ENCODE results near the gene TFIP11. TPM values are rescaled to one million over a fixed set of nuclear protein-coding genes. Genes with fewer than 3 reads are reported as not detected.
A peak's percentile ranks its signal among the peaks of the same experiment; 100 is the strongest.

Gene TFIP11
- total and polyA plus RNA-seq, 10 of the 15 experiments (the other 5 are each of a cell fraction or from before 2014, with no cell fraction given): 14.2 to 43.3 (median 31.9) TPM

GRCh38 chr22:26483439-26484359 lies 28.6 kb downstream of the TFIP11 start, which contains the start of the genes HPS4 and SRRD:
Gene HPS4, minus strand, starts transcription at chr22:26483783. Its CDS starts 2,021 bp downstream, at chr22:26481762.
Gene SRRD, plus strand, starts transcription at chr22:26483877. Its CDS starts 14 bp downstream, at chr22:26483891.
- ChIA-PET SMC1A (ENCODE audit: uncharacterized antibody, unreplicated experiment) (interaction anchor here (0.6 to 2.3 kb wide), 13 partner anchors 19 to 327 kb away, joined by 3 to 15 read pairs (median 4); no protein-coding TSS in a partner anchor), POLR2A (interaction anchor here (0.5 to 3.6 kb wide), 15 partner anchors 8 to 546 kb away, joined by 3 to 18 read pairs (median 4); partner anchors contain the start of gene TFIP11), CTCF (interaction anchor here (0.8 to 7.1 kb wide), 11 partner anchors 11 to 189 kb away, joined by 3 to 47 read pairs (median 5); partner anchors contain the start of gene TFIP11), RAD21 (ENCODE audit: unreplicated experiment) (interaction anchor here (0.7 to 2.4 kb wide), 5 partner anchors 19 to 189 kb away, joined by 3 to 7 read pairs (median 4); no protein-coding TSS in a partner anchor)
- in situ Hi-C loops (cut with MboI) (no loop called here), intact Hi-C loops (cut with micrococcal nuclease; ENCODE audit: unreplicated experiment) (loop anchor here (5.0 kb wide), 1 partner anchor 51 kb away; no protein-coding TSS in a partner anchor)
- Histone ChIP-seq H3K9me3 (replicated peaks; ENCODE audit: control insufficient read depth, insufficient read depth, low read length) (no peaks in the 10 kb centered on the region), H2AFZ (ENCODE audit: control insufficient read depth, low read depth, low read length) (peak within 1 kb of the TSS; percentile 82), H3K4me1 (ENCODE audit: control insufficient read depth, insufficient read depth, low read length) (peaks cover 23% of the 10 kb centered on the region), H4K20me1 (ENCODE audit: control insufficient read depth, insufficient read depth) (no peaks in the 10 kb centered on the region), H3K9ac (ENCODE audit: control insufficient read depth, insufficient read depth, low read length) (peak within 1 kb of the TSS; percentile 85), H3K4me2 (ENCODE audit: control insufficient read depth, insufficient read depth) (peak within 1 kb of the TSS; percentile 86), H3K4me3 (peak within 1 kb of the TSS; percentile 97), H3K27me3 (replicated peaks in 1 of 2; ENCODE audit: control insufficient read depth in 2 of 2, insufficient read depth in 2 of 2, low read length in 1 of 2) (no peaks in the 10 kb centered on the region), H3K27ac (ENCODE audit: control insufficient read depth, insufficient read depth) (peak within 1 kb of the TSS; percentile 88), H3K79me2 (ENCODE audit: control insufficient read depth, insufficient read depth, low read length) (peaks cover 52% of the 10 kb centered on the region), H3K36me3 (ENCODE audit: control insufficient read depth in 2 of 2, insufficient read depth in 2 of 2, low read length in 1 of 2) (peaks cover 1 to 2% of the 10 kb centered on the region in 2 experiments; a peak in 1 of 4 replicates)
- no peak for FAIRE-seq
- WGBS (ENCODE audit: insufficient coverage, insufficient replicate concordance, low lambda C conversion rate, missing lambda C conversion rate): under 1% methylated on average over 82 of the region's 85 CpGs
- peak; percentile 79 for ATAC-seq
- no TSS peak for BruUV-seq (replicated peaks)
- peak; percentile 56 for DNase-seq (ENCODE audit: low read depth, low spot score)
- TF ChIP-seq NBN (IDR thresholded peaks at IDR 0.05): peak; percentile 84
- TF ChIP-seq MEF2B (IDR thresholded peaks at IDR 0.05; ENCODE audit: partially characterized antibody, poor library complexity, severe bottlenecking): no peak
- no peak for TF ChIP-seq E4F1 (IDR thresholded peaks at IDR 0.05; ENCODE audit: borderline replicate concordance, partially characterized antibody)
- peak; percentile 45; the same call in 1 of the 2 replicates for TF ChIP-seq EED (IDR thresholded peaks at IDR 0.05; ENCODE audit: low read depth)
- TF ChIP-seq EGR1 (IDR thresholded peaks at IDR 0.05; ENCODE audit: borderline replicate concordance in 1 of 2, low read depth in 2 of 2, low read length in 2 of 2): 0 out of 3 replicates have a peak, but pooled peaks of 1 of the 2 experiments have one; percentile 9
- peak; percentile 52; the same call in 1 of the 2 replicates for TF ChIP-seq PML (IDR thresholded peaks at IDR 0.05; ENCODE audit: low read length)
- TF ChIP-seq TCF12 (IDR thresholded peaks at IDR 0.05; ENCODE audit: low read depth, low read length): peak; percentile 82
- peak; percentile 87; the same call in 1 of the 2 replicates for TF ChIP-seq GATAD2B (conservative IDR thresholded peaks at IDR 0.05; ENCODE audit: low read depth)
- TF ChIP-seq NR2C1 (IDR thresholded peaks at IDR 0.05): peak; percentile 85
- TF ChIP-seq CHD1 (IDR thresholded peaks at IDR 0.05; ENCODE audit: low read depth, low read length): no peak
- TF ChIP-seq SP1 (IDR thresholded peaks at IDR 0.05; ENCODE audit: low read depth, low read length): peak; percentile 75
- TF ChIP-seq RELB (IDR thresholded peaks at IDR 0.05; ENCODE audit: low read depth): peak; percentile 52
- TF ChIP-seq ATF3 (IDR thresholded peaks at IDR 0.05; ENCODE audit: borderline replicate concordance, extremely low read depth, low read depth, low read length): peak; percentile 95
- TF ChIP-seq EP300 (IDR thresholded peaks at IDR 0.05; ENCODE audit: borderline replicate concordance in 1 of 2, control insufficient read depth in 1 of 2, low read depth in 2 of 2, low read length in 2 of 2): peak; percentile 12 to 19; a peak in 1 of 4 replicates
- TF ChIP-seq NFYB (IDR thresholded peaks at IDR 0.05; ENCODE audit: insufficient read depth, low read depth, low read length): no peak

Data from GM12878 (cell line).